Hepatocyte (in vitro differentiated cells): ENCODE measurements around the gene PCBD1. TPM values are rescaled to one million over a fixed set of nuclear protein-coding genes. Genes with fewer than 3 reads are reported as not detected.
"Not testable (repeated sequence)": the region's sequence is repeated elsewhere in the genome, so short reads cannot be mapped to it uniquely, and the experiment has no call there.

Experiments
- DNase-seq: peaks from one replicate; pipeline ENCODE4 v3.0.0-alpha.2; 2016; ENCODE audit warnings: low spot score
- H2AFZ ChIP-seq: fragments of 200-600 bp; sonication (generic); 2 replicates; pipeline ENCODE4 v1.6.0; 2016; ENCODE audit warnings: antibody characterized with exemption, mild to moderate bottlenecking
- H3K27ac ChIP-seq: fragments of 200-600 bp; sonication (generic); 2 replicates; pipeline ENCODE4 v1.5.1; 2016; ENCODE audit warnings: mild to moderate bottlenecking
- H3K27me3 ChIP-seq: fragments of 200-600 bp; sonication (generic); 2 replicates; pipeline ENCODE4 v1.6.1; 2016
- H3K36me3 ChIP-seq: fragments of 200-600 bp; sonication (generic); replicated peaks from 2 replicates; pipeline ENCODE4 v1.5.1; 2016; ENCODE audit warnings: low read depth; ENCODE audit not compliant: insufficient read depth
- H3K4me1 ChIP-seq: fragments of 200-600 bp; sonication (generic); 2 replicates; pipeline ENCODE4 v1.5.1; 2016; ENCODE audit warnings: mild to moderate bottlenecking, moderate library complexity; ENCODE audit not compliant: insufficient read depth
- H3K4me2 ChIP-seq: fragments of 200-600 bp; sonication (generic); 2 replicates; pipeline ENCODE4 v1.6.0; 2016
- H3K4me3 ChIP-seq: fragments of 200-600 bp; sonication (generic); 2 replicates; pipeline ENCODE4 v1.5.1; 2016; ENCODE audit warnings: mild to moderate bottlenecking
- H3K79me2 ChIP-seq: fragments of 200-600 bp; sonication (generic); 2 replicates; pipeline ENCODE4 v1.6.0; 2017; ENCODE audit warnings: mild to moderate bottlenecking
- H3K9me2 ChIP-seq: fragments of 200-600 bp; sonication (generic); replicated peaks from 2 replicates; pipeline ENCODE4 v1.6.0; 2017; ENCODE audit warnings: mild to moderate bottlenecking; ENCODE audit not compliant: insufficient read depth
- H3K9me3 ChIP-seq: fragments of 200-600 bp; sonication (generic); 2 replicates; pipeline ENCODE4 v1.5.1; 2016; ENCODE audit warnings: low read depth, mild to moderate bottlenecking
- H4K20me1 ChIP-seq: fragments of 200-600 bp; sonication (generic); 2 replicates; pipeline ENCODE4 v1.6.0; 2016; ENCODE audit warnings: mild to moderate bottlenecking; ENCODE audit not compliant: insufficient read depth, poor library complexity, severe bottlenecking
- EZH2 ChIP-seq: fragments of 200-600 bp; sonication (generic); IDR thresholded peaks from 2 replicates; pipeline ENCODE4 v1.6.1; 2016; ENCODE audit warnings: antibody characterized with exemption, mild to moderate bottlenecking, borderline replicate concordance
- EZH2phosphoT487 ChIP-seq: fragments of 200-600 bp; sonication (generic); IDR thresholded peaks from one replicate; pipeline ENCODE4 v1.6.1; 2018; ENCODE audit warnings: antibody characterized with exemption, mild to moderate bottlenecking, low read depth, moderate library complexity; ENCODE audit not compliant: unreplicated experiment, severe bottlenecking
- WGBS: methylation state at CpG from one replicate; pipeline ENCODE4 v1.1.6; 2016; ENCODE audit warnings: low lambda C conversion rate; ENCODE audit errors: missing lambda C conversion rate; 5-methylcytosine and 5-hydroxymethylcytosine counted together
- polyA plus RNA-seq: library from polyadenylated mRNA; unstranded; fragments of >200 nt; fragmentation: Nextera tagmentation; extraction: Ambion mirVana; gene quantifications from 2 replicates; pipeline ENCODE4 v1.2.1, GENCODE V29; 2016
- total RNA-seq: library from RNA; depleted of rRNA; stranded (reverse); fragments of >200 nt; gene quantifications from 2 replicates; pipeline ENCODE4 v1.2.3, GENCODE V29; 2014
- TF ChIP-seq, protein P1 (sequence below): fragments of 200-600 bp; sonication (generic); IDR thresholded peaks from 2 replicates; pipeline ENCODE4 v1.5.1; 2016; ENCODE audit warnings: antibody characterized with exemption, mild to moderate bottlenecking; ENCODE audit not compliant: poor library complexity

The PCBD1 gene
- total and polyA plus RNA-seq, 2 experiments from 2014 or later = 81.5 to 122 TPM

DNA sequence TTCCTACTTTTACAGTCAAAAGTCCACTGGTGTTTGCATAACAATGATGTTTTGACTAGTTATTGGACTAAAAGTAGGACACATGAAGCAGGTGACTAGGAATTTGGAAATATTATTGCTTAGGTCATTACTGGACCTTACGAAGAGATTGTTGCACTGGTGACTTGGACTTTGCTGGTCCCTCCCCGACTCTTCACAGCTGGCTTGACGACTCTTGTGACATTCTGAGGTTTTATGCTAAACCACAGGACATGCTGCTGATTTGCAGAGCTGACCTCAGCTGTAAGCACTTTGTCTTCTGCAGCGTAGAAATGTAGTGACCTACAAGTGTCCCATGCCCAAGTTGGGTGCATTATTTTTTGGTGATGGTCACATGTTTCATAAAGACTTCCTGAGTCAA lies 21.9 kb downstream of the PCBD1 start:
- DNase-seq = no peak
- H3K79me2 ChIP-seq = no peaks in the 10 kb centered on the region
- no peaks in the 10 kb centered on the region for H4K20me1 ChIP-seq
- TF ChIP-seq EZH2phosphoT487 (no peak), EZH2 (no peak)
- TF ChIP-seq, protein P1, sequence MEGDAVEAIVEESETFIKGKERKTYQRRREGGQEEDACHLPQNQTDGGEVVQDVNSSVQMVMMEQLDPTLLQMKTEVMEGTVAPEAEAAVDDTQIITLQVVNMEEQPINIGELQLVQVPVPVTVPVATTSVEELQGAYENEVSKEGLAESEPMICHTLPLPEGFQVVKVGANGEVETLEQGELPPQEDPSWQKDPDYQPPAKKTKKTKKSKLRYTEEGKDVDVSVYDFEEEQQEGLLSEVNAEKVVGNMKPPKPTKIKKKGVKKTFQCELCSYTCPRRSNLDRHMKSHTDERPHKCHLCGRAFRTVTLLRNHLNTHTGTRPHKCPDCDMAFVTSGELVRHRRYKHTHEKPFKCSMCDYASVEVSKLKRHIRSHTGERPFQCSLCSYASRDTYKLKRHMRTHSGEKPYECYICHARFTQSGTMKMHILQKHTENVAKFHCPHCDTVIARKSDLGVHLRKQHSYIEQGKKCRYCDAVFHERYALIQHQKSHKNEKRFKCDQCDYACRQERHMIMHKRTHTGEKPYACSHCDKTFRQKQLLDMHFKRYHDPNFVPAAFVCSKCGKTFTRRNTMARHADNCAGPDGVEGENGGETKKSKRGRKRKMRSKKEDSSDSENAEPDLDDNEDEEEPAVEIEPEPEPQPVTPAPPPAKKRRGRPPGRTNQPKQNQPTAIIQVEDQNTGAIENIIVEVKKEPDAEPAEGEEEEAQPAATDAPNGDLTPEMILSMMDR = no peak
- H2AFZ ChIP-seq = no peak overlapping the region
- no peaks in the 10 kb centered on the region for H3K9me3 ChIP-seq
- H3K27me3 ChIP-seq = no peaks in the 10 kb centered on the region
- 93% methylated on average over 4 of the region's 4 CpGs for WGBS
- H3K4me1 ChIP-seq = no peaks in the 10 kb centered on the region
- H3K36me3 ChIP-seq = no peaks in the 10 kb centered on the region
- H3K9me2 ChIP-seq = no peaks in the 10 kb centered on the region
- H3K27ac ChIP-seq = no peak overlapping the region
- no peak overlapping the region for H3K4me3 ChIP-seq
- no peak overlapping the region for H3K4me2 ChIP-seq

DNA sequence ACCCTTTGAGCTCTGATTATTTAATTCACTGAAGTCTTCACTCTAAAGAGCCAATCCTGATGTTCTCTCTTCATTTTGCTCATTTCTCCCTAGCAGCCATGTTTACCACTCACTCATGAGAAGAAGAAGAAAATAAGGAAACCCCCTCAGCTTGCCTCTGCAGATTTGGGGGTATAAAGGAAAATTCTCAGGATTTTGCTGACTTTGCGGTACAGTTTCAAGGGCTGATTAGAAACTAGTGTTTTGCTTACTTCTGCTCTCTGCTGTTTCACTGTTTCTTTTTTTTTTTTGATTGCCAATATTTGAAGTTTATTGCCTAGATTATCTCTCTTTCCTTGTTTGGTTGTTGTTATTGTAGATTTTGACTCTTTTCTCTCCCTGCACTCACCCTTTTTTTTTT lies 23.4 kb downstream of the PCBD1 start:
- Histone ChIP-seq H3K4me3 (no peak overlapping the region), H4K20me1 (no peaks in the 10 kb centered on the region), H3K79me2 (no peaks in the 10 kb centered on the region), H3K36me3 (no peaks in the 10 kb centered on the region), H3K27me3 (no peaks in the 10 kb centered on the region), H2AFZ (no peak overlapping the region), H3K9me3 (no peaks in the 10 kb centered on the region), H3K27ac (no peak overlapping the region), H3K4me2 (no peak overlapping the region), H3K4me1 (no peaks in the 10 kb centered on the region), H3K9me2 (no peaks in the 10 kb centered on the region)
- 100% methylated on average over 1 of the region's 1 CpG for WGBS
- no peak for DNase-seq
- TF ChIP-seq EZH2phosphoT487 = no peak
- TF ChIP-seq EZH2 = no peak
- TF ChIP-seq, protein P1 = no peak

DNA sequence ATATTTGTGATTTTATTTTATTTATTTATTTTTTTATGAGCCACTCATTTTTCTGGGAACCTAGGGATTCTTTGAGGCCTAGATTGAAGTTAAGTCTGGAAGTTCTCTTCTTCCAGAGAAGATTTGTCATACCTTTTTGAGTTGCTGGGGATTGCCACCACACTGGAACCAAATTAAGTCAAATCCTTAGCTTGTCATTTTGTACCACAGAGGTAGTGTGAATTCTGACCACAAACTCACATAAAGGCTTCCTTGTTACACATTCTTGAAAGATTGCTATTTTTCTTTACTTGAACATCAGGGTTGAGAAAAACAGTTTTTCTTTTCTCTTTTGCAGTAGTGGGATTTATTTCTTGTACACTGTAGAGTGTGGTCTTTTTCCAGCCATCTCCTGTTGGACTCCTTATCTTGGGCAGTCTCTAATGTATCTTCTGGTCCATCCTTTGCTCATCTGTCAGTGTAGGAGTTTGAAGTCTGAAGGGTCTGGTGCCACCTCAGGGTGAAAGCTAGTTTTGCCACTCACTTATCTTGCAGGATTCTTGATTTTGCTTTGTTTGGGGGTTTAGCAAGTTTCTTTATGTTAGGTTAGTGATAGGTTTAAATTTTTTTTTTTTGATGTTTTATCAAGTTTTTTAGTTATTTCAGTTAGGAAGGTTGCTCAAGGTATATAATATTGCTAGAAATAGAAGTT lies 24.8 kb downstream of the PCBD1 start:
- H4K20me1 ChIP-seq = no peaks in the 10 kb centered on the region
- no peaks in the 10 kb centered on the region for H3K9me2 ChIP-seq
- TF ChIP-seq EZH2 (no peak), EZH2phosphoT487 (no peak)
- TF ChIP-seq, protein P1 = no peak
- no peak overlapping the region for H3K4me2 ChIP-seq
- no peaks in the 10 kb centered on the region for H3K36me3 ChIP-seq
- H3K79me2 ChIP-seq = no peaks in the 10 kb centered on the region
- DNase-seq = no peak
- H3K4me1 ChIP-seq = no peaks in the 10 kb centered on the region
- no peaks in the 10 kb centered on the region for H3K27me3 ChIP-seq
- H2AFZ ChIP-seq = no peak overlapping the region
- no peak overlapping the region for H3K4me3 ChIP-seq
- H3K27ac ChIP-seq = no peak overlapping the region
- no peaks in the 10 kb centered on the region for H3K9me3 ChIP-seq

DNA sequence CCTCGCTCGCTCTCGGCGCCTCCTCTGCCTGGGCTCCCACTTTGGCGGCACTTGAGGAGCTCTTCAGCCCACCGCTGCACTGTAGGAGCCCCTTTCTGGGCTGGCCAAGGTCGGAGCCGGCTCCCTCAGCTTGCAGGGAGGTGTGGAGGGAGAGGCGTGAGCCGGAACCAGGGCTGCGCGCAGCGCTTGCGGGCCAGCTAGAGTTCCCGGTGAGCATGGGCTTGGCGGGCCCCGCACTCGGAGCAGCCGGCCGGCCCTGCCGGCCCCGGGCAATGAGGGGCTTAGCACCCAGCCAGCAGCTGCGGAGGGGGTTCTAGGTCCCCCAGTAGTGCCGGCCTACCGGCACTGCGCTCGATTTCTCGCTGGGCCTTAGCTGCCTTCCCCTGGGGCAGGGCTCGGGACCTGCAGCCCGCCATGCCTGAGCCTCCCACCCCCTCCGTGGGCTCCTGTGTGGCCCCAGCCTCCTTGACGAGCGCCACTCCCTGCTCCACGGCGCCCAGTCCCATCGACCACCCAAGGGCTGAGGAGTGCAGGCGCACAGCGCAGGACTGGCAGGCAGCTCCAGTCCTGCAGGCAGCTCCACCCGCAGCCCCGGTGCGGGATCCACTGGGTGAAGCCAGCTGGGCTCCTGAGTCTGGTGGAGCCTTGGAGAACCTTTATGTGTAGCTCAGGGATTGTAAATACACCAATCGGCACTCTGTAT lies 26.7 kb downstream of the PCBD1 start:
- not testable (repeated sequence) for H3K79me2 ChIP-seq, H3K9me2 ChIP-seq

More for the DNA sequence above, 26.7 kb downstream of the PCBD1 start:
- not testable (repeated sequence) for H4K20me1 ChIP-seq, DNase-seq, H3K4me2 ChIP-seq, H3K27ac ChIP-seq, H3K4me3 ChIP-seq, H3K9me3 ChIP-seq, H3K4me1 ChIP-seq, H2AFZ ChIP-seq, H3K27me3 ChIP-seq, H3K36me3 ChIP-seq
- WGBS = 96% methylated on average over 25 of the region's 42 CpGs
